HPDE6-E6E7 (cell line): Measurements from ENCODE around the gene ACVRL1.

Experiments
- DNase-seq: peaks from one replicate; pipeline ENCODE4 v3.0.0; 2011; ENCODE audit warnings: missing footprints; ENCODE audit errors: extremely low spot score

Gene ACVRL1

GRCh38 chr12:51962737-51963136 lies 55.4 kb downstream of the ACVRL1 start:
- DNase-seq, result no peak

GRCh38 chr12:51963477-51963876 lies 56.2 kb downstream of the ACVRL1 start:
- no peak for DNase-seq

DNA sequence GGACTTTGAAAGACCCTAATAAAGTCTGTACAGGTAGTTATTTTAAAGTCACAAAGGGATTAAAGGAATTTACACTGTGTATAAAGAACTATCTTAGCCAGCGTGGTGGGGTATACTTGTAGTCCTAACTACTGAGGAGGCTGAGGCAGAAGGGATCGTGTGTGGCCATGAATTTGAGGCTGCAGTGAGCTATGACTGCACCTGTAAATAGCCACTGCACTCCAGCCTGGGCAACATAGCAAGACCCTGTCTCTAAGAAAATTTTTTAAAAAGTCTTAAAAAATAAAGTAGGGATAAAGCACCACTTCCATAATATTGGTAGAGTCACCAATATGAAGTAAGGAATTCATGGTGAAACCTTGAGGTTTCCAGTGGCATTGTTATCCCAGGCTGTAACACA lies 62.3 kb downstream of the ACVRL1 start:
- no peak for DNase-seq

GRCh38 chr12:51970904-51971646 lies 63.8 kb downstream of the ACVRL1 start:
- no peak for DNase-seq

GRCh38 chr12:51971679-51972421 lies 64.5 kb downstream of the ACVRL1 start:
- DNase-seq, result no peak

- no peak for DNase-seq
Observed at GRCh38 chr12:51972422-51972812, 65.1 kb downstream of the ACVRL1 start.

GRCh38 chr12:51972849-51973273 lies 65.6 kb downstream of the ACVRL1 start:
- no peak for DNase-seq
